ENCODE results near the gene GLRA2. TPM values are rescaled to one million over a fixed set of nuclear protein-coding genes. Genes with fewer than 3 reads are reported as not detected.

The GLRA2 gene
- polyA plus RNA-seq, 3 donors: 0.23 to 0.42 (median 0.26) TPM

DNA sequence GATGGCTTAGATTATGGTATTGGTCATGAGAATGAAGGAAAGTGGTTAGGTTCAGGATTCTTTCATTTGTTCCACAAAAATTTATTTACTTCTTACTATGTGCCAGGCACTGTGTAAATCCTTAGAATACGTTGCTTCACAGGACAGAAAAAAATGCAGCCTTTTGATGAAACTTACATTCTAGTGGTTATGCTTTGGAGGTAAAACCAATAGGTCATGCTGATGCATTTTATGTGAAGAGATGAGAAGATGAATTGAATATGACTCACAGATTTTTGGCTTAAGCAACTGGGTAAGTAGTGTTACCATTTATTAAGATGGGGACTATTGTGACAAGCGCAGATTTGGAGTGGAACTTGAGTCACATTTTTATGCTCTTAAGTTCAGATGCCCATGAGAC lies 165.3 kb downstream of the GLRA2 start:
- DNase-seq (ENCODE audit: low read depth in 3 of 3, low spot score in 2 of 3): no peak

DNA sequence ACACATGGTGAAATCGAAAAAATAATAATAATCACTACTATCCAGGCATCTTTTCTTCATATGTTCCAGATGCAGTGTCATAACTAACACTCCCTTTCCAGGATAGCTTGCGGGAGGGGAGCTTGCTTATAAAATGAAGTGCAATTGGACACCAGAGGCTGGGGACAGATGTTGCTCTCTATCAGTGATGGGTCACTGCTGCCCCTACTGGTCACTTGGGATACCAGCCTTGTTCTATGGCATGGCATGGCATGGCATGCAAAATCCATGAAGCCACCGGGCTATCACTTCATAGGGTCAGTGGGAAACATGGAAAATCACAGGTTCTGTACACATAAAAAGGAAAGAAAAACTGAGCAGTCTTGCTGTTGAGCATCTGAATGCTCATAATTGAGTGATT lies 168.1 kb downstream of the GLRA2 start:
- DNase-seq (ENCODE audit: low read depth in 3 of 3, low spot score in 2 of 3): no peak

DNA sequence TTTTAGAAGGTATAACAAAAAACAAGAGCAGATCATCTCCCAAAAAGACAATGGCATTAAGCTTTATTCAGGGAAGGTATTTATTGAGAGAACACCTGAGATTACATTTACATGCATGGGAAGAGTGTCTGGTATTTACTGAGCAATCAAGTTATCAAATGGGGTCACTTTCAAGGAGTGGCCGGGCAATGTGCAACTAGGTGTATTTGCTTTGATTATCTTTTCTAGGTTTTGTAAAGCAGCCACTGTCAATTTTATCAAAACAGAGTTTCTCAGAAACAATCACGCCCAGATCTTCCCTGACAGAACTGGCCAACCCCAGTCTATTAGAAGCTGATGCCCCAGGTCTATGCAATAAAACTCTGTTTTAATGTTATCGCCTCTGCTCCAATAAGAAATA lies 169.5 kb downstream of the GLRA2 start:
- DNase-seq (ENCODE audit: low read depth in 3 of 3, low spot score in 2 of 3): no peak

DNA sequence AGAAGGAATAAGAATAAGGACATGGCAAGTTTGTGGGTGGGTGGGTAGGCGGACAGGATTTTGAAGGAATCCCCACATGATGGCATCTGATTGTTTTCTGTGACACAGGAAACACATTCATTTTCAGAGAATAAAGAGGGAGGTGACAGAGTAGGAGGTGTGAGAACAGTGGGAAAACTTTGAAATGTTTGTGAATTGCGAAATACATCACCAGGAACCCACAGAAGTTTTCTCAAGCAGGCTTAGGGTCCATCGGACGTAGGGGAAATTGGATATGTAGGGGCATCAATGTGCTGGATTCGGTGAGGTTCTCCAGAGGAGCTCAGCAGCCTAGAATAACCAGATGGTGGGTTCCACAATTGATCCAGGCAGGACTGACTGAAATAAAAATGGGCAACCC lies 171.6 kb downstream of the GLRA2 start:
- no peak for DNase-seq (ENCODE audit: low read depth in 3 of 3, low spot score in 2 of 3)

DNA sequence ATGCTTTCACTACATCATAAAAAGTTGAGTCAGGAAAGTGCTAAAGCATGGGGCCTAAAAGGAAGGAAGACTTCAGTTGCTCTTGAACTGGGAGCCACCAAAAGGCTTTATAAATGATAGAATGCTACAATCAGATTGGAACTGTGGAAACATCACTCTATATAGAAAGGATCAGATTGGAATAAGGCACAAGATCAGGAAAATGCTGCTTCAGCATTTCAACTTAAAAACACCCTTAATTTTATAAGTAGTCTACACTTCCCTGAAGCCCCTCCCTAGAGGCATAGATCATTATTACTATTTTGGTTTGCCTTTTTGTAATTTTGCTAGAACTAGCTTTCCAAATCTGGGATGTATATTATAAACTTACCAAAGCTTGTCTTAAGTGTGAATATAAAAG lies 172.8 kb downstream of the GLRA2 start:
- no peak for DNase-seq (ENCODE audit: low read depth in 3 of 3, low spot score in 2 of 3)

DNA sequence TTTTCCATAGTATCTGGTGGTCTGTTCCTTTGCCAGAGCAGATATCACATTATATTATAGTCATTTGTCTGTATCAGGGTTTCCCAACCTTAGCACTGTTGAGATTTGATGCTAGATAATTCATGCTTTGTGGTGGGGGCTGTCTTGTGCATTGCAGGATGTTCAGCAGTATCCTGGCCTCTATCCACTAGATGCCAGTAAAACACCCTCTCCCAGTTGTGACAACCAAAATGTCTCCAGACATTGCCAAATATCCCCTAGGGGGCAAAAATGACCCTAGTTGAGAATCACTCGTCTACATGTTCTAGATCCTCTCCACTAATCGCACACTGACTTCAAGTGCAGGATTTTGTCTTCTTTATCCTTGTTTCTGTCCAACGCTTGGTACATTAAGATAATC lies 182.8 kb downstream of the GLRA2 start:
- DNase-seq (ENCODE audit: low read depth in 3 of 3, low spot score in 2 of 3): no peak

DNA sequence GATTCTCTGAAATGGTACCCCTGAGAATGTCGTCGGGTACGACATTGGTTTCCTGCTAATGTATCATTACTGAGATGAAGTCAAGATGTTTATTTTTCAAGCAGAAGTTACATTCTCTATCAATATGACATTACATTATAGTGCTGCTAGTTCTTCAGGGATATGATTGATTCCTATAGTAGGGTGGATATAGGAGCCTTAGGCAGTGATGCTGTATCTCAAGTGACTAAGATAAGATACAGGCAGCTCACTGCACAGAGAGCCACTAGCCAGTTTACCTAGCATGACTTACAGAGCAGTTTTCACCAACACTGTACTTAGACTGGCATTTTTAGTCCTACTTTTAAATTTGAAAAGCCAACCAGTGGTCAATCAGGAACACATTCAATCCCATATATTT lies 188.6 kb downstream of the GLRA2 start:
- DNase-seq (ENCODE audit: low read depth in 3 of 3, low spot score in 2 of 3): no peak

DNA sequence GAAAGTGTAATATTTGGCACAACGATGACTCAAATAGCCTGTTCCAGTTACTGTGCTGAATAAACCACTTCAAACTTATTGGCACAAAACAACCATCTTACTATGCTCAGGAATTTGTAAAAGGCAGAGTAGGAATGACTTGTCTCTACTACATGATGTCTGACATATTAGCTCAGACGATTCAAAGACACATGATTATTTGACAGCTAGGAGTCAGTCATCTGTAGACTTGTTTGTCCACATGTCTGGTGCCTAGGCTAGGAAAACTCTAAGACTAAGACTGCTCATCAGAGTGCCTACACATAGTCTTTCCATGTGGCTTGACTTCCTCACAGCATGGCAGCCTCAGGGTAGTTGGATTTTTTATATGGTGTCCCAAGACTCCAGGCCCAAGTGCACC lies 189.1 kb downstream of the GLRA2 start:
- DNase-seq (ENCODE audit: low read depth in 3 of 3, low spot score in 2 of 3): no peak

DNA sequence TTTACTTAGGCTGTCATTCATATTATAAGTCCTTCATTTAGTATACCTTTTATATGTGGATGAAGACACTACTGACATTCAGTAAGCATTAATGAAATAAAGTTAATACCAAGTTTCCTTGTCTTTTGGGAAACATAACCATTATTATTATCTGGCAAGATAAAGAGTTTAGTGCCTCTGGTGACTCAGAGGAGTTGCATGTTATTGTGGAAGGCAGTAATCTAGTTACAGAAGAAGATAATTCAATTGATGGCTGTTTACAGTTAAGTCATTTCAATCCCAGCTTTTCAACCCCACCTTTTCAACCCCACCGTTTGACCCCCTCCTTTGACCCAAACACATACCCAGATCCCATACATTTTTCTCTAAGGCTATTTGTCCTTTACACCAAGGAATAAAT lies 199.7 kb downstream of the GLRA2 start:
- DNase-seq (ENCODE audit: low read depth in 3 of 3, low spot score in 2 of 3): no peak

DNA sequence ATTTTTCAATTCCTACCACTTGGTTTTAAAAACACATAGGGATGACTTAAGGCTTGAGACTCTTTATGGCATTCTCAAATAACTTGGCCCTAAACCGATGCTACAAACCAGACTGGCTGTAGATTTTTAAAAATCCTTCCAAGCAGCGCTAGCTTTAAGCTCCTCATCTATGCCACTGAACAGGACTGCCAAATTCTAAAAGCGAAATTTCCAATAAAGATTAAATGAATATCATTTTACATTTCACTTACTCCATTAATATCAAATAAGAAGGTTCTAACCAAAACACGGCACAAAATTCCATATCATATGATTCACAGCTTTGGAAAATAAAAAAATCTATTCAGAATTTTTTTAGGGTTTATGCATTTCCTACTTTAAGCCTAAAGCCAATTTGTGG lies 209.3 kb downstream of the GLRA2 start:
- DNase-seq (ENCODE audit: low read depth in 3 of 3, low spot score in 2 of 3): no peak

DNA sequence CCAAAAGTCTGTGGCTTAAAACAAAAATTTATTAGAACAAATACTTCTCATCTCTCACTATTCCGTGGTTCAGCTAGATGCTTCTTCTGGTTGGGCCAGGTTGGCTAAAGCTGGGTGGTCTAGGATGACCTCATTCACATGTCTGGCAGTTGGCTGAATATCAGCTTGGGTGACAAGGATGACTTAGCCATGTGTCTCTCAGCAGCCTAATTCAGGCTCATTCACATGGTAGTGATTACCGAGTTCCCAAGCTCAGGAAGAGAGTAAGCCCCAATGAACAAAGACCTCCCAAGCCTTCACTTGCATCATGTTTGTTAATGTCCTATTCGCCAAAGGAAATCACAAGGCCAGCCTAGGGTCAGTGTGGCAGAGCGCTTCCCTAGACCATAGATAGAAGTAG lies 224.1 kb downstream of the GLRA2 start:
- DNase-seq (ENCODE audit: low read depth in 3 of 3, low spot score in 2 of 3): no peak

DNA sequence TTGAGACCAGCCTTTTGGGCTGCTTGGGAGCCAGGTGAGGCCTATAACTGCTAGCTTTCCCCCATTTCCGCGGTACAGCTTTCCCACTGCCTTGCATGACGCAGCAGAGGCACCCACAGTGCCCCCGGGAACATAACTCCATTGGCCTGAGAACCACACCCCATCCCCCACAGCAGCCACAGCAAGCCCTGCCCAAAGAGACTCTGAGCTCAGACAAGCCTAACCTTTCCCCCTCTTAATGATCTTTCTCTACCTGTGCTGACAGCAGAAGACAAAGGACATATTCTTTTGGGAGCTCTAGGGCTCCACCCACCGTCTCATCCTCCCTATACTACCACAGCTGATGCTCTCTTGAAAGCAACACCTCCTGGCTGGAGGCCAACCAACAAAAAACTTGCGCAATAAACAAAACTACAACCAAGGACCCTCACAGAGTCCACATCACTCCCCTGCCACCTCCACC lies 228.7 kb downstream of the GLRA2 start:
- no peak for DNase-seq (ENCODE audit: low read depth in 3 of 3, low spot score in 2 of 3)

DNA sequence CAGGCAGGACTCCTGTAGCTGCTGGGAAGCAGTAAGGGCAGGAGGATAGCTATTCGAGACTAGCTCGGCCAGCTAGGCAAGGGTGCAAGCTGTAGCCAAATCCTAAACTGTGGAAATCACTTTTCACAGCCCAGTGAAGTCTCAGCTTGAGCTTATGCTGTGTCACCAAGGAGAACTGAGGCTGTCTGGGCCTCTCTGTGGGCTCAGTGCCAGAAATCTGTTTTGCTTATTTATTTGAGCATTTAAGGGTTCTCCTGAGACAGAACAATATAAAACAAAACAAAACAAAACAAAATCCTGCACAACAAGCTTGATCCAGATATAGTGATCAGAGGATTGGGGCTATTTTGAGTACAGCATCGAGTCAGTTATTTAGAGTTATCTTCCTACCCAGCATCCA lies 246.1 kb downstream of the GLRA2 start:
- DNase-seq (ENCODE audit: low read depth in 3 of 3, low spot score in 2 of 3): no peak

DNA sequence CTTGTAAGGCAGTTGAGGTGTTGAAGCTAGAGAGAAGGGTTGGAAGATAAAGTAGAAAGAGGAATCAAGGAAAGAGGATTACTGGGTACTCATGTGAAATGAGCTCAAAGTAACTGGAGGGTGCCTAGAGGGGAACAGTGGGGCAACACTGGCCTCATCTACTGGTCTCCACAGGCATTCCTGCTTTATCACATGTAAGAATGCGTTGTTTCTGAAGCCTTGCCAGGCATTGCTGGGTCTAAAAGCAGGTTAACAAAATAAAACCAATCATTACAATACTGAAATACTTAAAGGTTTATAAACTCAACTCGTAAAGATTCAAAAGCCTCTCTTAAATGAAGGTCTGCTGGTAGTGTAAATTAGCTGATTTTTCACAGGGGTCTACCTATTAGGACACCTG lies 247.6 kb downstream of the GLRA2 start:
- DNase-seq (ENCODE audit: low read depth in 3 of 3, low spot score in 2 of 3): no peak

DNA sequence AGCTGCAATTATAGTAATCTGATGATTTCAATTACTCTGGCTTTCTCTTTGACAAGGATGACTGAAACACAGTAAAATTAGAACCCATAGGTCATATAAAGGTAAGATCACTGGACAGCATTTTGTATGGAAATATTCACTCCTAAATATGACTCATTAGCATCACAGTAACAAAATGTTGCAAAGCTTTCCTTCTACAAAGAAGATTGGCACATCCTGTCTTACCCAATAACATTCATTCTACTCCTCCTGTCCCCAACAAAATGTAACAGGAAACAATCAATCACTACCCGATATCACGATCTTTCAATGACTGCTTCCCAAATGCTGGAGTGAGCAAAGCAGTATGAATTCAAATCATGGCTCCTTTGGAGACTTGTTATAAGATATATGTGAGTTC lies 248.2 kb downstream of the GLRA2 start:
- no peak for DNase-seq (ENCODE audit: low read depth in 3 of 3, low spot score in 2 of 3)

DNA sequence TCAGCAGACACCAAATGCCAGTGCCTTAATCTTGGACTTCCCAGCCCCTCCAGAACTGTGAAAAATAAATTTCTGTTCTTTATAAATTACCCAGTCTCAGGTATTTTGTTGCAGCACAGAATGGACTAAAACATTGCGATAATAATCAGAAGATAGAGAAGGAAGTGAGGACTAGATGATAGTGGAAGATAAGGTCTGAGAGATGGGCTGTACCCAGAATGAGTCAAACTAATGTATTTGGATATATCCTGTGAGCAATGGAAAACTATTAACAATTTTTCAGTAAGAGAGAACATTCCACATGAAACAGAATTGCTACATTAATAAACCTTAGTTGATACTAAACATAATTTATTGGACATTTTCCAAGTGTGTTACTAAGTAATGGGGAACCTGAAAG lies 250.2 kb downstream of the GLRA2 start:
- no peak for DNase-seq (ENCODE audit: low read depth in 3 of 3, low spot score in 2 of 3)
